Neuronal stem cell (in vitro differentiated cells): ENCODE measurements around the gene DDX39A.
A peak's percentile ranks its signal among the peaks of the same experiment; 100 is the strongest.
"Not testable (repeated sequence)": the region's sequence is repeated elsewhere in the genome, so short reads cannot be mapped to it uniquely, and the experiment has no call there.

Experiments used
- DNase-seq: peaks from one replicate; pipeline ENCODE4 v3.0.0-alpha.2; 2013; ENCODE audit warnings: low spot score
- H2AFZ ChIP-seq: one replicate; pipeline ENCODE4 v1.6.1; 2013; ENCODE audit warnings: mild to moderate bottlenecking, low read length, inconsistent platforms
- H2AK5ac ChIP-seq: 2 replicates; pipeline ENCODE4 v1.6.1; 2013; ENCODE audit warnings: low read depth, mild to moderate bottlenecking, inconsistent platforms, low read length, moderate library complexity, mixed read lengths
- H2BK120ac ChIP-seq: 2 replicates; pipeline ENCODE4 v1.6.1; 2013; ENCODE audit warnings: low read depth, mild to moderate bottlenecking, inconsistent platforms, low read length, moderate library complexity, mixed read lengths
- H2BK12ac ChIP-seq: one replicate; pipeline ENCODE4 v1.6.1; 2013; ENCODE audit warnings: low read length, inconsistent platforms
- H2BK15ac ChIP-seq: 2 replicates; pipeline ENCODE4 v1.6.1; 2013; ENCODE audit warnings: mild to moderate bottlenecking, low read length, inconsistent platforms, mixed read lengths
- H2BK5ac ChIP-seq: one replicate; pipeline ENCODE4 v1.6.1; 2013; ENCODE audit warnings: inconsistent platforms, mild to moderate bottlenecking, low read length, moderate library complexity
- H3K14ac ChIP-seq: one replicate; pipeline ENCODE4 v1.6.1; 2013; ENCODE audit warnings: low read length, inconsistent platforms
- H3K18ac ChIP-seq: 2 replicates; pipeline ENCODE4 v1.6.1; 2013; ENCODE audit warnings: low read length, inconsistent platforms
- H3K23ac ChIP-seq: 2 replicates; pipeline ENCODE4 v1.6.1; 2013; ENCODE audit warnings: low read depth, mild to moderate bottlenecking, mixed read lengths, low read length, inconsistent platforms; ENCODE audit not compliant: poor library complexity
- H3K27ac ChIP-seq: replicated peaks from 3 replicates; pipeline ENCODE4 v1.5.1; 2013; ENCODE audit warnings: low read length, inconsistent platforms
- H3K27me3 ChIP-seq, 3 experiments: 2 replicates each; pipeline ENCODE4 v1.6.1; 2013; ENCODE audit warnings: low read length in 3 of 3, mild to moderate bottlenecking in 2 of 3, inconsistent platforms in 1 of 3, low read depth in 1 of 3, mixed read lengths in 1 of 3, moderate library complexity in 1 of 3; ENCODE audit not compliant: control insufficient read depth in 3 of 3, insufficient read depth in 3 of 3
- H3K36me3 ChIP-seq, 2 donors: replicated peaks in 1 of 2; 2 replicates each; pipeline ENCODE4 v1.6.1; 2013; ENCODE audit warnings: low read length in 2 of 2; ENCODE audit not compliant: control insufficient read depth in 2 of 2, insufficient read depth in 2 of 2
- H3K4ac ChIP-seq: 2 replicates; pipeline ENCODE4 v1.6.1; 2013; ENCODE audit warnings: inconsistent platforms, mild to moderate bottlenecking, low read length, moderate library complexity
- H3K4me1 ChIP-seq, 2 donors: 1 replicate in 1 of 2; 2 replicates in 1 of 2; pipeline ENCODE4 v1.6.1; 2013; ENCODE audit warnings: low read length in 2 of 2, low read depth in 1 of 2; ENCODE audit not compliant: control insufficient read depth in 2 of 2, insufficient read depth in 1 of 2
- H3K4me2 ChIP-seq: one replicate; pipeline ENCODE4 v1.6.1; 2013; ENCODE audit warnings: mild to moderate bottlenecking, low read length, inconsistent platforms; ENCODE audit not compliant: insufficient read depth, poor library complexity, severe bottlenecking
- H3K4me3 ChIP-seq, 2 donors: 2 replicates each; pipeline ENCODE4 v1.5.1; 2013; ENCODE audit warnings: low read length in 2 of 2, mild to moderate bottlenecking in 2 of 2, inconsistent platforms in 1 of 2, moderate library complexity in 1 of 2
- H3K79me1 ChIP-seq: one replicate; pipeline ENCODE4 v1.6.1; 2013; ENCODE audit warnings: low read depth, mild to moderate bottlenecking, inconsistent platforms, low read length, moderate library complexity
- H3K9ac ChIP-seq: one replicate; pipeline ENCODE4 v1.6.1; 2013; ENCODE audit warnings: mild to moderate bottlenecking, low read depth, low read length, inconsistent platforms; ENCODE audit not compliant: poor library complexity
- H3K9me3 ChIP-seq, 2 donors: replicated peaks in 1 of 2; 2 replicates each; pipeline versions ENCODE3 to v1.6.1; 2013; ENCODE audit warnings: low read length in 2 of 2, mild to moderate bottlenecking in 2 of 2, inconsistent platforms in 1 of 2, low read depth in 1 of 2, mixed read lengths in 1 of 2, moderate library complexity in 1 of 2; ENCODE audit not compliant: control insufficient read depth in 2 of 2, insufficient read depth in 1 of 2
- H4K8ac ChIP-seq: one replicate; pipeline ENCODE4 v1.6.1; 2013; ENCODE audit warnings: low read depth, mild to moderate bottlenecking, inconsistent platforms, low read length, moderate library complexity
- H4K91ac ChIP-seq: one replicate; pipeline ENCODE4 v1.6.1; 2013; ENCODE audit warnings: low read length, low read depth, mild to moderate bottlenecking, inconsistent platforms; ENCODE audit not compliant: poor library complexity
- WGBS, 2 donors: extraction: QIAGEN DNeasy Blood & Tissue Kit; methylation state at CpG; one replicate each; pipeline ENCODE4 v1.1.7; 2013; ENCODE audit warnings: missing lambda C conversion rate in 2 of 2, mixed read lengths in 1 of 2; ENCODE audit not compliant: insufficient read length in 2 of 2, insufficient replicate concordance in 1 of 2; ENCODE audit errors: extremely low coverage in 2 of 2; 5-methylcytosine and 5-hydroxymethylcytosine counted together

DDX39A gene

DNA sequence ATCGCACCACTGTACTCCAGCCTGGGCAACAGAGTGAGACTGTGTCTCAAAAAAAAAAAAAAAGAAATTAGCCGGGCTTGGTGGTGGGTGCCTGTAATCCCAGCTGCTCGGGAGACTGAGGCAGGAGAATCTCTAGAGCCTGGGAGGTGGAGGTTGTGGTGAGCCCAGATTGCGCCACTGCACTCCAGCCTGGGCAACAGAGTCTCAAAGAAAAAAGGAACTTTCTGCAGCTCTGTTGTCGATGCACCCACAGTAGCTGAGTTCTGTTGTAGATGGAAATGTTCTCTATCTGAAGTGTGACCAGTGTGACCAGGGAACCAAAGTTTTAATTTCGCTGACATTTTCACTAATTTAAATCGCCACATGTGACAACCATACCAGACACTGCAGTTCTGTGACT is 43.3 kb upstream of the DDX39A start:
- not testable (repeated sequence) for H3K27me3 ChIP-seq, DNase-seq, H2AFZ ChIP-seq, H3K79me1 ChIP-seq, H2BK12ac ChIP-seq, H2BK5ac ChIP-seq, H3K14ac ChIP-seq, H4K8ac ChIP-seq, H3K27ac ChIP-seq, H3K9ac ChIP-seq, H3K9me3 ChIP-seq, H3K23ac ChIP-seq, H2AK5ac ChIP-seq, H4K91ac ChIP-seq, H2BK120ac ChIP-seq, H3K4me1 ChIP-seq, H3K4me2 ChIP-seq, H3K4me3 ChIP-seq, H3K18ac ChIP-seq, H3K4ac ChIP-seq, H2BK15ac ChIP-seq
- no CpG with 5 or more reads among the region's 7 CpGs for WGBS, 2 donors
- peaks cover 16 to 68% of the 10 kb centered on the region in 2 donors for H3K36me3 ChIP-seq

DNA sequence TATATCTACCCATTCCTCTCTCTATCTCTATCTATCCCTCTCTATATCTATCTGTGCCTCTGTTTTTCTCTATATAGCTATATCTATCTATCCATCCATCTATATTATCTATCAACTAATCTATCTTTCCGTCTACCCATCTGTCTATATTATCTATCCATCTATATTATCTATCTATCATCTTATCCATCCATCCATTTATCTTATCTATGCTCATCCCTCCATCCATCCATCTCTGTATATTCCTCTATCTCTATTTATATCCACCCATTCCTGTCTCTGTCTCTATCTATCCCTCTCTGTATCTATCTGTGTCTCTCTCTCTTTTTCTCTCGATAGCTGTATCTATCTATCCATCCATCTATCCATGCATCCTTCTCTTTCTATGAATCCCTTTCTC is 41.8 kb upstream of the DDX39A start:
- Histone ChIP-seq H3K4me2 (no peak overlapping the region), H3K79me1 (no peaks in the 10 kb centered on the region), H3K27me3 (no peaks in the 10 kb centered on the region), H2AFZ (no peak overlapping the region), H3K4ac (no peak overlapping the region), H2BK12ac (no peak overlapping the region), H2AK5ac (no peak overlapping the region), H3K4me1 (no peaks in the 10 kb centered on the region), H4K8ac (no peak overlapping the region), H3K23ac (no peak overlapping the region), H2BK15ac (no peak overlapping the region), H2BK5ac (no peak overlapping the region), H3K9me3 (peaks cover 0 to 2% of the 10 kb centered on the region in 2 donors), H3K18ac (no peak overlapping the region), H4K91ac (no peak overlapping the region), H3K9ac (no peak overlapping the region), H3K14ac (no peak overlapping the region), H2BK120ac (no peak overlapping the region), H3K4me3 (no peak overlapping the region), H3K27ac (no peak overlapping the region), H3K36me3 (peaks cover 16 to 62% of the 10 kb centered on the region in 2 donors)
- 100% methylated on average over 1 of the region's 2 CpGs for WGBS, 2 donors
- no peak for DNase-seq

- Histone ChIP-seq H3K79me1 (no peaks in the 10 kb centered on the region), H3K18ac (no peak overlapping the region), H2BK5ac (no peak overlapping the region), H2BK15ac (no peak overlapping the region), H3K9ac (peak overlapping the region; percentile 60), H3K4me3 (peak overlapping the region in 1 of 2 donors; percentile 60), H3K36me3 (peaks cover 14 to 58% of the 10 kb centered on the region in 2 donors), H3K14ac (no peak overlapping the region), H2AK5ac (no peak overlapping the region), H3K4ac (no peak overlapping the region), H2AFZ (no peak overlapping the region), H3K27me3 (no peaks in the 10 kb centered on the region), H3K23ac (no peak overlapping the region), H3K4me1 (no peaks in the 10 kb centered on the region), H2BK12ac (no peak overlapping the region), H3K9me3 (peaks cover 0 to 2% of the 10 kb centered on the region in 2 donors), H2BK120ac (no peak overlapping the region), H4K91ac (no peak overlapping the region), H4K8ac (no peak overlapping the region), H3K4me2 (no peak overlapping the region), H3K27ac (no peak overlapping the region)
- no peak for DNase-seq
- no CpG with 5 or more reads among the region's 5 CpGs for WGBS, 2 donors
Observed at GRCh38 chr19:14459703-14460102, 40.6 kb upstream of the DDX39A start.

DNA sequence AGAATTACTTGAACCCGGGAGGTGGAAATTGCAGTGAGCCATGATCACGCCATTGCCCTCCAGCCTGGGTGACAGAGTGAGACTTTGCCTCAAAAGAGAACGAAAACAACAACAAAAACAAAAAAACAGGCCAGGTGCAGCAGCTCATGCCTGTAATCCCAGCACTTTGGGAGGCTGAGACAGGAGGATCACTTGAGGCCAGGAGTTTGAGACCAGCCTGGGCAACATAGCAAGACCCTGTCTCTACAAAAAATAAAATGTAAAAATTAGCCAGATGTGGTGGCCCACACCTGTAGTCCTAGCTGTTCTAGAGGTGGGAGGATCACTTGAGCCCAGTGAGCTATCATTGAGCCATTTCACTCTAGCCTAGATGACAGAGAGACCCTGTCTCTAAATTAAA is 33.2 kb upstream of the DDX39A start:
- H3K4ac ChIP-seq, DNase-seq, H4K91ac ChIP-seq, H3K23ac ChIP-seq, H3K4me1 ChIP-seq, H2BK12ac ChIP-seq, H2BK120ac ChIP-seq, H3K79me1 ChIP-seq, H2BK5ac ChIP-seq, H3K9me3 ChIP-seq, H3K27me3 ChIP-seq, H3K18ac ChIP-seq, H4K8ac ChIP-seq, H2AK5ac ChIP-seq, H3K4me3 ChIP-seq, H3K27ac ChIP-seq, H3K4me2 ChIP-seq, H3K14ac ChIP-seq, H3K9ac ChIP-seq, H2AFZ ChIP-seq, H2BK15ac ChIP-seq: not testable (repeated sequence)
- no CpG with 5 or more reads among the region's 3 CpGs for WGBS, 2 donors
- peaks cover 18 to 69% of the 10 kb centered on the region in 2 donors for H3K36me3 ChIP-seq
